ENCODE results near the gene DCAF12.
"Not testable (repeated sequence)": the region's sequence is repeated elsewhere in the genome, so short reads cannot be mapped to it uniquely, and the experiment has no call there.

Gene DCAF12

GRCh38 chr9:34059281-34059680, 67.2 kb downstream of the DCAF12 start:
- no peak for DNase-seq

DNA sequence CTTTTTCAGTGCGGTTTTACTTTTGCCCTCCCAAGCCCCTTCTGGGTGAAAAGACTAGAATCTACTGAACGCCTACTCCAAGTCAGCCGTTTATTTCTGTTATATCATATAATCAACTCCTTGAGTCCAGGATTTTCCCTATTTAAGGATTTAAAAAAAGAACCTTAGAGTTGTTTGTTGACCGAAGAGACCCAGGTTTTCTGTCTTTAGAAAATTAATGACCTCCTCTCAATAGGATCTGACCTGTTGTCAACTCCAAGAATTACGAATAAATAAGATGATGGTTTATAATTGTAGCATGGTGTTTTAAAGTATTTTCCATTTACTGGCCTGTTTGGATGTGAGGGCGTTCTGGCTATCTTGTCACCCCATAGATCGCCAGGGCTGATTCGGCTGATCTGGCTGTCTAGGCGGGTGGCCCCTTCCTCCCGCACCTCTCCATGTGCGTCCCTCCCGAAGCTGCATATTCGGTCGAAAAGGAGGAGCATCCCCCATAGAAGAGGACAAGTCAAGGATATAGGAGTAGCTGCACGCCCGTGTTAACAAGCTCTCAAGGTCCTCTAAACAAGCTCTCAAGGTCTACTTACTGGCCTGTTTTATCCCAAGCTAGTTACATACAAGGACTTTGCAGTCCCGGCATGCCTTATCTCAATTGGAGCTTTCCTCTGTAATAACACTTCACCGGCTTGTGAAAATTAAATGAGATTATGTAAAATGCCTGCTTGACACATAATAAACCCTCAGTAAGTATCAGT, 76.7 kb downstream of the DCAF12 start:
- no peak for DNase-seq

- DNase-seq: peak; percentile 94
Measured at GRCh38 chr9:34048727-34049629, 77.5 kb downstream of the DCAF12 start, which contains the start of gene UBAP2. Gene UBAP2, minus strand, starts transcription at chr9:34048887. Its CDS starts 31,739 bp downstream, at chr9:34017148.

DNA sequence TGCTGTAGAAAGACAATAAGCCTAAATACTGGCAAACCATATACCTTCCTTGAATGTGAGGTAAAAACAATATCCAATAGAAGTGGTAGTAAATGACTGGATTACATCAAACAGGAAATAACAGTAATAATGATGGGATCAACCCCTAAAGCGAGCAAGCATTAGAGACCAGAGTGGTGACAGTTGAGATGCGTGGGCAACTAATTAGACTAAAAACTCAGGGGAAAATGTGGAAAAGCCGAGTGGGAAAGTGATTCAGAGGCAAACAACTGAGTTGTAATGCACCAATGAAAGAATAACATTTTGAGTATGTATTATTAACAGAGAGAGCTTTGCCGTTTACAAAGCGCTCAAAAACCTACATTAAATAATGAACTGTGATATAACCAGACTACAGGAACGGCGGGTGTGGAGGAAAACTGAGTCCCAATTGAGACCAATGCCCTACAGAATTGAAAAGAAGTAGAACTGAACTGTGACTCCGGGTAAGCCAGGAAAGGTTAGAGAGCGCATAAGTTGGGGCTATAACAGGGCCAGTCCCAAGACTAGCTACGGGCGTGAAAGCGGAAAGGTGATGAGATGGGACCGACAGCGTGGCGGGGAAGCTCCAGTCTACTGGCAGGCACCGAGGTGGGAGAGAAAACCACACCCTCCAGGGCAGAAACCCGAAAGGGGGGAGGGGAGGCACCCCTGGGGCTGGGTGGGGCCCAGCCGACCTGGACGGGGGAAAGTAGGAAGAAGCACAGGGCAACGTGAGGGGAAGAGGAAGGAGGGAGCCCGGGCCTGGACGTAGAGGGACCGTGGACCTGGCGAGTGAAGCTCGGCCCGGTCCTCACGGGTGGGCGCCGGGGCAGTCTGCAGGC, 78.4 kb downstream of the DCAF12 start:
- DNase-seq: peak; percentile 44

DNA sequence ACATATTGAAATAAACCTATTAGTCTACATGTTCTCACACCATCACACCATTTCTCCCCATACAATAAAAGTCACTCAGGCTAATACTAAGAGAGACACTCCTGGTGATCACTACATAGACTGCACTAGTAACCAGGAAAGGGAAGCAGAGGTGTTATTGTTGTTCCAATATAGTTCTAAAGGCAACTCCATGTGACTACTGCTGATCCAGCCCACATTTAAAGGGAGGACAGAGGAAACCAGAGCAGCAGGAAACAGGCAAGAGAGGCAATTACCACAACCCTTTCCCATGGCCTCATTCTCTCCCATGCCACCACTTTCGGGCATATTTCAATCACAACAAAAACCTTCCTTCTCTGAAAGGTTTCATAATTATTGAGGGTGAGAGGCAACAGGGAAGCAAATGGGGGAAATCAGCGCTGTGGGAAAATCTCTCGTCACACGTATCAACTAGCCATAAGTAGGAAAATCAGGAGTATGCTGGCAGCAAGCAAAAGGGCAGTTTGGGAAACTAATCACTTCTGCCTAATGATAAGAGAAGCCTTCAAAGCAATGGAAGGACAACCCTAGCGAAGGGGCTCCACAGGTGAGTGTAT, 79.6 kb downstream of the DCAF12 start:
- DNase-seq: no peak

DNA sequence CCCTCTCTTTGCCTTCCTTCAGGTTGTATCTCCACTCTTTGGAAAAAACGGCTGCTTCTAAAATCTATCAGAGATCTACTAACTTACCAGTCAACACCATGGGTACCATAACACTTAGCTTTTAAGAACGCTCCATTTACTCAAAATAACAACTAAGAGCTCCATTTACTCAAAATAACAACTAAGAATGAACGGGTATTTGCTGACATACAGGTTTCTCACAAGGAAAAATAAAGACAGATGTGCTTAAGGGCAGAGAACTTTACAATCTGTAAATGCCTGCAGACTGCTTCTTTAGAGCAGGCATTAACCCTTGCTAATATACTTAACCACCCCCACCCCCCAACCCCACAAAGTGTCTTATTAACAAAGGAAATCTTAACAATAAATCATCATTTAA, 80.6 kb downstream of the DCAF12 start:
- no peak for DNase-seq

DNA sequence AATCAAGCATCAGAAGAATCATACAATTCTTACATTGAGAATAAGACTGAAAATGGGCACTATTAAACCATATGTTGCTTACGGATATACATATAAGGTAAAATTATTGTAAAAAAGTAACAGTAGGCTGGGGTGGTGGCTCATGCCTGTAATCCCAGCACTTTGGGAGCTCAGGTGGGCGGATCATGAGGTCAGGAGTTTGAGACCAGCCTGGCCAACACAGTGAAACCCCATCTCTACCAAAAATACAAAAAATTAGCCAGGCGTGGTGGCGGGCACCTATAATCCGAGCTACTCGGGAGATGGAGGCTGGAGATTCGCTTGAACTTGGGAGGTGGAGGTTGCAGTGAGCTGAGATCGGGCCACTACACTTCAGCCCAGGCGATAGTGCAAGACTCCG, 84.4 kb downstream of the DCAF12 start:
- DNase-seq: not testable (repeated sequence)

- not testable (repeated sequence) for DNase-seq
Measured at GRCh38 chr9:34038851-34039250, 87.6 kb downstream of the DCAF12 start.

DNA sequence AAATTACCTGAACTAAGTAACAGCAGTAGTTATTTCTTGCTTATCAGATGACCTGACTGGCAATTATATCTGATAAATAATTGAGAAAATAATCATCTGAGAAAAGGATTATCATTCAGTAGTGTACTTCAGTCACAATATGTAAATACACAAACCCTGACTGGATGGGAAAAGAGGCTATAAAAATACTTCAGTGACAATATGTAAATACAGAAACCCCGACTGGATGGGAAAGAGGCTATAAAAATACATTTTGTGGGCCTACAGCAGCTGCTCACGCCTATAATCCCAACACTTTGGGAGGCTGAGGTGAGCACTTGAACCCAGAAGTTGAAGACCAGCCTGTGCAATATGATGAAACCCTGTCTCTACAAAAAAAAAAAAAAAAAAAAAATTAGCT, 88.9 kb downstream of the DCAF12 start:
- no peak for DNase-seq

GRCh38 chr9:34036625-34037024, 89.9 kb downstream of the DCAF12 start:
- no peak for DNase-seq
